HepG2 (cell line): ENCODE data around the gene SLC25A19. TPM values are rescaled to one million over a fixed set of nuclear protein-coding genes. Genes with fewer than 3 reads are reported as not detected.

ENCODE experiments used
- FOXA3 ChIP-seq: IDR thresholded peaks from 2 replicates; pipeline ENCODE4 v1.6.1; 2016; ENCODE audit warnings: missing genetic modification reagents, missing compliant biosample characterization
- HOMEZ ChIP-seq: IDR thresholded peaks from 2 replicates; pipeline ENCODE4 v1.6.1; 2016; ENCODE audit warnings: low read depth
- MIXL1 ChIP-seq: IDR thresholded peaks from 2 replicates; pipeline ENCODE4 v1.6.1; 2016
- PCBP1 ChIP-seq: fragments of 200-400 bp; formaldehyde crosslinking; IDR thresholded peaks from 2 replicates; pipeline ENCODE4 v1.6.1; 2017; ENCODE audit warnings: mild to moderate bottlenecking, low read depth, low read length, borderline replicate concordance
- SATB2 ChIP-seq: sonication (generic); formaldehyde crosslinking; IDR thresholded peaks from 2 replicates; pipeline ENCODE4 v1.5.0; 2020; ENCODE audit warnings: missing genetic modification reagents
- SCMH1 ChIP-seq: sonication (generic); formaldehyde crosslinking; IDR thresholded peaks from 2 replicates; pipeline ENCODE4 v1.9.0; 2021; ENCODE audit warnings: missing genetic modification reagents, mild to moderate bottlenecking, borderline replicate concordance
- UBTF ChIP-seq: sonication (generic); formaldehyde crosslinking; IDR thresholded peaks from 2 replicates; pipeline ENCODE4 v1.4.0; 2020; ENCODE audit warnings: mild to moderate bottlenecking, missing genetic modification reagents
- ZNF251 ChIP-seq: sonication (generic); formaldehyde crosslinking; IDR thresholded peaks from 2 replicates; pipeline ENCODE4 v1.9.0; 2021; ENCODE audit warnings: mild to moderate bottlenecking, missing genetic modification reagents
- ZNF441 ChIP-seq: sonication (generic); formaldehyde crosslinking; IDR thresholded peaks from 2 replicates; pipeline ENCODE4 v1.7.0; 2021; ENCODE audit warnings: missing genetic modification reagents, borderline replicate concordance
- ZNF451 ChIP-seq: sonication (generic); formaldehyde crosslinking; IDR thresholded peaks from 2 replicates; pipeline ENCODE4 v1.5.0; 2020; ENCODE audit warnings: mild to moderate bottlenecking, missing genetic modification reagents
- polyA plus RNA-seq, 8 experiments: library from polyadenylated mRNA; depleted of rRNA in 3 of 8; stranded (reverse) in 7 of 8; unstranded in 1 of 8; fragments of >200 nt; fragmentation: Illumina TruSeq in 4 of 8; extraction: Trizol in 4 of 8; gene quantifications; 2 replicates each; pipeline versions ENCODE4 v1.2.1 to v1.2.3, GENCODE V29; 2011 to 2016; ENCODE audit warnings: low read depth in 4 of 8, missing spikeins in 1 of 8, mixed read lengths in 1 of 8; ENCODE audit not compliant: insufficient read depth in 1 of 8
- total RNA-seq, 5 experiments: library from RNA; depleted of rRNA; stranded (reverse); fragments of >200 nt; fragmentation: Illumina TruSeq; extraction: Trizol; gene quantifications; 2 replicates each; pipeline ENCODE4 v1.2.3, GENCODE V29; 2016; ENCODE audit warnings: low read depth in 1 of 5
- TF ChIP-seq, protein P1 (sequence below), 2 experiments: sonication (generic) in 1 of 2; formaldehyde crosslinking in 1 of 2; IDR thresholded peaks; 2 replicates each; pipeline versions ENCODE4 v1.4.0 to v1.6.1; 2016 to 2020; ENCODE audit warnings: borderline replicate concordance in 1 of 2, low read depth in 1 of 2, mild to moderate bottlenecking in 1 of 2, missing genetic modification reagents in 1 of 2
- TF ChIP-seq, protein P2 (sequence below): IDR thresholded peaks from 2 replicates; pipeline ENCODE4 v1.6.1; 2016; ENCODE audit warnings: low read depth, missing genetic modification reagents, missing compliant biosample characterization
- TF ChIP-seq, protein P3 (sequence below): sonication (generic); formaldehyde crosslinking; IDR thresholded peaks from 2 replicates; pipeline ENCODE4 v1.8.1; 2023; ENCODE audit warnings: missing genetic modification reagents, mild to moderate bottlenecking, borderline replicate concordance

SLC25A19 gene
- total and polyA plus RNA-seq, 2 of the 13 experiments (the other 11 are each of a cell fraction or from before 2014, with no cell fraction given) = 24.4 to 41.4 TPM

DNA sequence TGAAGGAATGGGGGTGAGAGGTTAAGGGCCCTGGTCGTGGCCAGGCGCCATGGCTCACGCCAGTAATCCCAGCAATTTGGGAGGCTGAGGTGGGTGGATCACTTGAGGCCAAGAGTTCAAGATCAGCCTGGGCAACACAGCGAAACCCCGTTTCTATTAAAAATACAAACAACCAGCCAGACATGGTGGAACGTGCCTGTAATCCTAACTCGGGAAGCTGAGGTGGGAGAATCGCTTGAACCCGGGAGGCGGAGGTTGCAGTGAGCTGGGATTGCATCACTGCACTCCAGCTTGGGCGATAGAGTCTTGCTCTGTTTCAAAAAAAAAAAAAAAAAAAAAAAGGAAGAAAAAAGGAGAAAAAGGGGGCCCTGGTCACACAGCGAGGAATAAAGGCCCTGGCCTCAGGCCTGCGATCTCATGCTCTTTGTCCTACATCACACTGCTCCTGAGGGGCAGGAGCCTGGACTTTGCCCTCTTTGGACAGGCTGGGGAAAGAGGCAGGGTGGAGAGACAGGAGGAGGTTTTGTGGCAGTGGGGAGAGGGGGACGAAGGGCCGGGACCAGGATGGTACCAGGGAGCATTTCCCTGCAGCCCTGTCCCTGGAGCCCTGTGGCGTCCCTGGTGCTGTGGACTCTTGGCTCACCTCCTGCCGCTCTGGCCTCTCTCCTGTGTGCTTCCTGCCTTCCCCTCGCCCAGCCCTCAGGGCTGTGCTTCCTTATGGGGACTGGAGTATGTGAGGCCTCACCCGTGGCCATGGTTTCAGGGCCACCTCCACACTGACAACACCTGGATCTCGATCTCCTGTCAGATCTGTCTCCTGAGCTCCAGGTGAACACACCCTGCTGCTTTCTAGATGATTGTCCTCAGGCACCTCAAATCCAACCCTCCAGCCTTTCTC, 19.7 kb upstream of the SLC25A19 start (continued):
- TF ChIP-seq, protein P1, sequence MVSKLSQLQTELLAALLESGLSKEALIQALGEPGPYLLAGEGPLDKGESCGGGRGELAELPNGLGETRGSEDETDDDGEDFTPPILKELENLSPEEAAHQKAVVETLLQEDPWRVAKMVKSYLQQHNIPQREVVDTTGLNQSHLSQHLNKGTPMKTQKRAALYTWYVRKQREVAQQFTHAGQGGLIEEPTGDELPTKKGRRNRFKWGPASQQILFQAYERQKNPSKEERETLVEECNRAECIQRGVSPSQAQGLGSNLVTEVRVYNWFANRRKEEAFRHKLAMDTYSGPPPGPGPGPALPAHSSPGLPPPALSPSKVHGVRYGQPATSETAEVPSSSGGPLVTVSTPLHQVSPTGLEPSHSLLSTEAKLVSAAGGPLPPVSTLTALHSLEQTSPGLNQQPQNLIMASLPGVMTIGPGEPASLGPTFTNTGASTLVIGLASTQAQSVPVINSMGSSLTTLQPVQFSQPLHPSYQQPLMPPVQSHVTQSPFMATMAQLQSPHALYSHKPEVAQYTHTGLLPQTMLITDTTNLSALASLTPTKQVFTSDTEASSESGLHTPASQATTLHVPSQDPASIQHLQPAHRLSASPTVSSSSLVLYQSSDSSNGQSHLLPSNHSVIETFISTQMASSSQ (IDR thresholded peaks at IDR 0.05; ENCODE audit: low read depth) = no peak
- TF ChIP-seq, protein P1 (CRISPR knock-in tag; IDR thresholded peaks at IDR 0.05; ENCODE audit: borderline replicate concordance) = no peak; the same call in 1 of the 2 replicates
- 0 out of 2 replicates have a peak, but pooled peaks have one; percentile 63 for TF ChIP-seq ZNF251 (CRISPR knock-in tag)
- peak; percentile 52; the same call in 1 of the 2 replicates for TF ChIP-seq MIXL1
- TF ChIP-seq, protein P2, sequence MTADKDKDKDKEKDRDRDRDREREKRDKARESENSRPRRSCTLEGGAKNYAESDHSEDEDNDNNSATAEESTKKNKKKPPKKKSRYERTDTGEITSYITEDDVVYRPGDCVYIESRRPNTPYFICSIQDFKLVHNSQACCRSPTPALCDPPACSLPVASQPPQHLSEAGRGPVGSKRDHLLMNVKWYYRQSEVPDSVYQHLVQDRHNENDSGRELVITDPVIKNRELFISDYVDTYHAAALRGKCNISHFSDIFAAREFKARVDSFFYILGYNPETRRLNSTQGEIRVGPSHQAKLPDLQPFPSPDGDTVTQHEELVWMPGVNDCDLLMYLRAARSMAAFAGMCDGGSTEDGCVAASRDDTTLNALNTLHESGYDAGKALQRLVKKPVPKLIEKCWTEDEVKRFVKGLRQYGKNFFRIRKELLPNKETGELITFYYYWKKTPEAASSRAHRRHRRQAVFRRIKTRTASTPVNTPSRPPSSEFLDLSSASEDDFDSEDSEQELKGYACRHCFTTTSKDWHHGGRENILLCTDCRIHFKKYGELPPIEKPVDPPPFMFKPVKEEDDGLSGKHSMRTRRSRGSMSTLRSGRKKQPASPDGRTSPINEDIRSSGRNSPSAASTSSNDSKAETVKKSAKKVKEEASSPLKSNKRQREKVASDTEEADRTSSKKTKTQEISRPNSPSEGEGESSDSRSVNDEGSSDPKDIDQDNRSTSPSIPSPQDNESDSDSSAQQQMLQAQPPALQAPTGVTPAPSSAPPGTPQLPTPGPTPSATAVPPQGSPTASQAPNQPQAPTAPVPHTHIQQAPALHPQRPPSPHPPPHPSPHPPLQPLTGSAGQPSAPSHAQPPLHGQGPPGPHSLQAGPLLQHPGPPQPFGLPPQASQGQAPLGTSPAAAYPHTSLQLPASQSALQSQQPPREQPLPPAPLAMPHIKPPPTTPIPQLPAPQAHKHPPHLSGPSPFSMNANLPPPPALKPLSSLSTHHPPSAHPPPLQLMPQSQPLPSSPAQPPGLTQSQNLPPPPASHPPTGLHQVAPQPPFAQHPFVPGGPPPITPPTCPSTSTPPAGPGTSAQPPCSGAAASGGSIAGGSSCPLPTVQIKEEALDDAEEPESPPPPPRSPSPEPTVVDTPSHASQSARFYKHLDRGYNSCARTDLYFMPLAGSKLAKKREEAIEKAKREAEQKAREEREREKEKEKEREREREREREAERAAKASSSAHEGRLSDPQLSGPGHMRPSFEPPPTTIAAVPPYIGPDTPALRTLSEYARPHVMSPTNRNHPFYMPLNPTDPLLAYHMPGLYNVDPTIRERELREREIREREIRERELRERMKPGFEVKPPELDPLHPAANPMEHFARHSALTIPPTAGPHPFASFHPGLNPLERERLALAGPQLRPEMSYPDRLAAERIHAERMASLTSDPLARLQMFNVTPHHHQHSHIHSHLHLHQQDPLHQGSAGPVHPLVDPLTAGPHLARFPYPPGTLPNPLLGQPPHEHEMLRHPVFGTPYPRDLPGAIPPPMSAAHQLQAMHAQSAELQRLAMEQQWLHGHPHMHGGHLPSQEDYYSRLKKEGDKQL (CRISPR knock-in tag) = no peak
- TF ChIP-seq PCBP1 = peak; percentile 92; the same call in 1 of the 2 replicates
- TF ChIP-seq SCMH1 (CRISPR knock-in tag) = no peak
- TF ChIP-seq SATB2 (CRISPR knock-in tag) = peak; percentile 71; the same call in 1 of the 2 replicates
- peak; percentile 43; the same call in 1 of the 2 replicates for TF ChIP-seq ZNF451 (CRISPR knock-in tag)
- peak; percentile 95 for TF ChIP-seq UBTF (CRISPR knock-in tag)
- peak; percentile 30; the same call in 1 of the 2 replicates for TF ChIP-seq HOMEZ (CRISPR knock-in tag)
- TF ChIP-seq ZNF441 (CRISPR knock-in tag) = peak; percentile 87; the same call in 1 of the 2 replicates
- peak; percentile 73 for TF ChIP-seq FOXA3 (CRISPR knock-in tag)
- TF ChIP-seq, protein P3, sequence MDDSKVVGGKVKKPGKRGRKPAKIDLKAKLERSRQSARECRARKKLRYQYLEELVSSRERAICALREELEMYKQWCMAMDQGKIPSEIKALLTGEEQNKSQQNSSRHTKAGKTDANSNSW (CRISPR knock-in tag) = peak; percentile 52; the same call in 1 of the 2 replicates
